NB4 (cell line): ENCODE results near the gene CCHCR1.
"Not testable (repeated sequence)": the region's sequence is repeated elsewhere in the genome, so short reads cannot be mapped to it uniquely, and the experiment has no call there.

Experiments used
- DNase-seq: peaks from one replicate; pipeline ENCODE4 v3.0.0; 2010; ENCODE audit warnings: low read depth
- H3K4me3 ChIP-seq: one replicate; pipeline ENCODE4 v1.5.1; 2011; ENCODE audit warnings: mild to moderate bottlenecking, low read depth, low read length, moderate library complexity
- CTCF ChIP-seq: IDR thresholded peaks from one replicate; pipeline ENCODE4 v1.5.1; 2012; ENCODE audit warnings: low read depth, low read length
- MAX ChIP-seq: IDR thresholded peaks from 2 replicates; pipeline ENCODE4 v1.6.1; 2011; ENCODE audit warnings: low read depth, low read length
- MYC ChIP-seq: IDR thresholded peaks from 2 replicates; pipeline ENCODE4 v1.6.1; 2011; ENCODE audit warnings: low read depth, low read length
- POLR2A ChIP-seq: IDR thresholded peaks from 2 replicates; pipeline ENCODE4 v1.6.1; 2011; ENCODE audit warnings: mild to moderate bottlenecking; ENCODE audit not compliant: insufficient read length; ENCODE audit errors: extremely low read depth

CCHCR1 gene

GRCh38 chr6:31187780-31188194 is 30.2 kb upstream of the CCHCR1 start:
- DNase-seq, result no peak
- TF ChIP-seq POLR2A (no peak), CTCF (no peak), MAX (no peak), MYC (no peak)

DNA sequence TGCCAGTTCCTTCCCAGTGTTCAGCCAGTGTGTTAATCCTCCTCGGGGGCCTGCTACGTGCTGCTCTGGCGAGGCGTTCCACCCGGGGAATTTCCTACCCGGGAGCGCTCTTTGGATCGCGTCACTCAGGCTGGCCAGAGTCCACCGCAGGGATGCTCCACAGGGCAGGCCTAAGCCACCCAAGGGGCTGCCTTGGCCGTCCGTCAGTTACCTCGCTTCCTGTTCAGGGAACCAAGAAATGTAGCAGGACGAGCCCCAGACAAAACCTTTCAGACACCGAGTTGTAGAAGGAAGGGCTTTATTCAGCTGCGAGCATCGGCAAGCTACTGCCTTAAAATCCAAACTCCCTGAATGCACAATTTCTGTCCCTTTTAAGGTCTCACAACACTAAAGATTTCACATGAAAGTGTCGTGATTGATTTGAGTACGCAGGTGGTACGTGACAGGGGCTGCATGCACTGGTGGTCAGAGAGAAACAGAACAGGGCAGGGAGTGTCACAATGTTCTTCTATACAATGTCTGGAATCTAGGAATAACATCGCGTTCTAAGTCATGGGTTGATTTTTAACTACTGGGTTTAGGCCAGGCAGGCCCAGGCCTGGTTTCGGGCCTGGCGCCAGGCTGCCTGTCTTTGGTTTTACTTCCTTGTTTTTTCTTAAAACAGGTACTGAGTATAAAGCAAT is 28.6 kb upstream of the CCHCR1 start:
- DNase-seq, result no peak
- TF ChIP-seq MAX (no peak), POLR2A (no peak), MYC (no peak), CTCF (no peak)
- no peak overlapping the region for H3K4me3 ChIP-seq

More at GRCh38 chr6:31187780-31188194, 30.2 kb upstream of the CCHCR1 start:
- no peak overlapping the region for H3K4me3 ChIP-seq

DNA sequence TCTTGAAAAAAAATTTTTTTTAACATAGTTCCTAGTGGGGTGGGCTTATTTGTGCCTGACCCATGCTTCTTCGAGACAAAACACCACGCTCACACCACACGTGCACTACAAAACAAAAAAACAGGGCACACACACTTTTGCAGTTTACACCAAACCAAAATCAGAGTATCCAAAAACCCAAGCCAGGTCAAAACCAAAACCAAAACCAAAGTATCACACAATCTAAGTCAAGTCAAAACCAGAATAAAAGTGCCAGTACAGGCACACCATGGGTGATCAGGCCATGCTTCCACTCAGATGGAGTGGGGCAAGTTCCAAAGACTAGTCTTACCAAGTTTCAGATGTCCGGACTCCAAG is 28.1 kb upstream of the CCHCR1 start:
- H3K4me3 ChIP-seq, DNase-seq: not testable (repeated sequence)

- DNase-seq, H3K4me3 ChIP-seq: not testable (repeated sequence)
Observed at GRCh38 chr6:31183859-31184258, 26.3 kb upstream of the CCHCR1 start.

- H3K4me3 ChIP-seq, DNase-seq: not testable (repeated sequence)
Observed at GRCh38 chr6:31183287-31183686, 25.7 kb upstream of the CCHCR1 start.

DNA sequence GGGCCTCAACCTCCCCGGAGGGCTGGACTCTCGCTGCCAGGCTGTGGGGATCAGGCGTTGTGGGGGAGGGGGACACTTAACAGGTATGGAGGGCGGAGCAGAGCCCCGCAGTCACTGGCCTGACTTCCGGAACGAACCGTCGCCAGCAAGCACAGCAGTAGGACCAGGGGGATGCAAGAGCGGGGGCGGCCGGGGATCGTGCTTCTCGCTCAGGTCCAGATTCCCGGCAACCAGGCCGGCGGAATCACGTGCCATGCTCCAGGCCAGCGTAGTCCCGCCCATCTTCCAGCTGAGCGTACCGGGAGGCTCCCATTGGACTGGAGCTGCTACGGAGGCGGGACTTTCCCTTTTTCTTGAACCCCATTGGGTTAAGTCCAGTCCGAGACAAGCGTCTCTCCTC is 22.9 kb upstream of the CCHCR1 start:
- TF ChIP-seq POLR2A (no peak), CTCF (no peak), MYC (no peak), MAX (no peak)
- H3K4me3 ChIP-seq, result no peak overlapping the region
- no peak for DNase-seq

DNA sequence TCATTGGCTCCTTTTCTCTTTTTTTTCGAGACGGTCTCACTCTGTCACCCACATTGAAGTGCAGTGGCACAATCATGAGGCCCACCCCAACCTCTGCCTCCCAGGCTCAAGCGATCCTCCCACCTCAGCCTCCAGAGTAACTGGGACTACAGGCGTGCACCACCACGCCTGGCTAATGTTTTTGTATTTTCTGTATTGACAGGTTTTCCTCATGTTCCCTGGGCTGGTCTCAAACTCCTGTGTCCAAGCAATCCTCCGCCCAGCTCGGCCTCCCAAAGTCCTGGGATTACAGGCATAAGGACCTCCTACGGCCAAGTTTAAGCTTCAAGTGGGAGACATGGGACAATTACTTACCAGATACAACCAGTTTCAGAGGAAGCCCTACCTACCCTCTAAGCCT is 22.3 kb upstream of the CCHCR1 start:
- H3K4me3 ChIP-seq, result no peak overlapping the region
- no peak for DNase-seq
- TF ChIP-seq MAX, result no peak
- no peak for TF ChIP-seq CTCF

DNA sequence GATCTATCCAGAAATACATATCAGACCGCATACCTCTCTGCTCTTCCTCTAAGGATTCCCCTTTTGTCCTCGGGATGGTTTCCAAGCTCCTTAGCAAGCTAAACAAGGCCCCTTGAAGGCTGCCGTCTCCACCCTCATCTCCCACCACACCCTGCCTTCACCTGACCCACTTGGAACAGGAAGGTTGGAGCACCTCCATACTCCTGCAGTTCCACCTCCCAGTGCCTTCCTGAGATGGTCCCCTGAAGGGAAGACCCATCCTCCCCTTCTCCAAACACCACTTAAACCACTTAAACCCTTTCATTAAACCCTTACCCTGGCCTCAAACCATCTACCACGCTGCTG is 21.4 kb upstream of the CCHCR1 start:
- no peak overlapping the region for H3K4me3 ChIP-seq
- DNase-seq, result no peak
- TF ChIP-seq CTCF (no peak), POLR2A (no peak), MYC (no peak), MAX (no peak)
